ENCODE data around the gene PITPNM3.

Gene PITPNM3

DNA sequence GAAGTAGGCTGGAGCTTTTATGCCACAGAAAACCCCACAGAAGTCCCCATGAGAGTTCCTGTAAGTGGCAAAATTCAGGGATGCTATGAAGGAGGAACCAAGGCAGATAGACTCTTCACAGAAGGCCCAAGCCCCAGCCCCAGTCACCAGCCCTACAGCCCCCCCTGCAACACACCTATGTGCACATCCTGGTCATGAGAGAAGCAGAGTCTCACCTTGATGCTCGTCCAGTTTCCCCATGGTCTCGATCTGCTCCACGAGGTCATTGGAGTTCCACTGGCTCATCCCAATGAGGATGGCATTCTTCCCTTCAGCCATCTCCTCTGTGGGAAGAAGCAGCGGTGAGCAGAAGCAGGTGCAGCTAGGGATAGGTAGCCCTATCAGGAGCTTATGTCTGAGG lies 31.2 kb downstream of the PITPNM3 start:
- no peak for DNase-seq

- no peak for DNase-seq
Measured at GRCh38 chr17:6524520-6524919, 31.8 kb downstream of the PITPNM3 start.

DNA sequence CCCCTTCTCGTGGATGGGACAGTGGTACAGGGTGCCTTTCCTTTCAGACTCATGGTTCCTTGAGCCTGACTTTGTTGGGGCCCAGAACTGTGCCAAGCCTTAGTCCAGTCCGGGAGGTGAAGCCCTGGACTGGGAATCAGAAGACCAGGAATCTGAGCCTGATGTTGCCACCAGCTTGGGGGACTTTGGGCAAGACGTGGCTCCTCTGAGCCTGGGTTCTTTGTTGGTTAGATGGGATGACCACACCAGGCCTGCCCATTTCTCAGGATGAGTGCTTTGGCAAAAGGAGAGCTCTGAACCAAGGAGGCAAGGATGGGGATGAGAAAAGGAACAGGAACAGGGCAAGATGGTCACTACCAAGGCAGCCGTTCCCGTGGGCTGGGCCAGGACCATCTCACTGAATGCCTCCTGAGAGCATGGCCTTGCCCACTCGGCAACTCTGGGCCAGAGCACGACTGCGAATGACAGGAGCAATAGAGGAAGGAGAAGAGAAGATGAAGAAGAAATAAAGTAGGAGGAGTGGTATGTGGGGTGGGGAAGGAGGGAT lies 32.5 kb downstream of the PITPNM3 start:
- no peak for DNase-seq

DNA sequence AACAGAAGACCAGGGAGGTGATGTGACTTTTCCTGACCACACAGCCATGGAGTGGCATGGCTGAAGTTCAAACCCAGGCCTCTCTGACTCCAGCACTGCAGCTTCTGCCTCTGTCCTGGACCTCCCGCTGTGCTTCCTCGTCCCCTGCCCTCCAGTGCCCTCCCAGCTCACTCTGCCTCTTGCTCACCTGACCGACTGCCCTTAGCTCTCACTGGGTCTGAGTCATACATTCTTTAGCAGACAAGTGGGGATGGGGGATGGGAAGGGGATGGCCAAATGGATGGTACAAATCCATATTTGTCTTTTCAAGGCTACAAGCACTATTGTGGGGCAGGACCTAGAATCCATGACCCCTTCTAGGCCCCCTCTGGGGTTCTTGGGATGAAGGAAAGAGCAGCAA lies 33.0 kb downstream of the PITPNM3 start:
- no peak for DNase-seq

- no peak for DNase-seq
Measured at GRCh38 chr17:6521586-6521985, 34.8 kb downstream of the PITPNM3 start.

DNA sequence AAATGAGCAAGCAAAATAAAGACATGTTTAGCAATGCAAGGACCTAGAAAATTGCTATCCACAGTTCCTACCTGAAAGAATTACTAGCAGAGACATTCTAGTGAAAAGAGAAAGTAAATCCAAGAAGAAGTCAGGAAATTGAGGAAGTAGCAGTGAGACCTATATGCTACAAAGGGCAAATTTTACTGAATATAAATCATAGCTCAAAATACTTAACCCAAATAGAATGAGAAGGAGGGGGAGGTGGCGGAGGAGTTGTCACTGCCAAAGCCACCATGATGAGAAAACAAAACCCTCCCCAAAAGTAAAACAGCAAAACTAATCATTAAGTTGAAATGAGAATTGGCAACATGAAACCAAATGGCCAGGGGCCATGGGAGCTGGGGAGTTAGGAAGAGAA lies 39.3 kb downstream of the PITPNM3 start:
- peak in 2 of 4 experiments; percentile 7 to 30 for DNase-seq

DNA sequence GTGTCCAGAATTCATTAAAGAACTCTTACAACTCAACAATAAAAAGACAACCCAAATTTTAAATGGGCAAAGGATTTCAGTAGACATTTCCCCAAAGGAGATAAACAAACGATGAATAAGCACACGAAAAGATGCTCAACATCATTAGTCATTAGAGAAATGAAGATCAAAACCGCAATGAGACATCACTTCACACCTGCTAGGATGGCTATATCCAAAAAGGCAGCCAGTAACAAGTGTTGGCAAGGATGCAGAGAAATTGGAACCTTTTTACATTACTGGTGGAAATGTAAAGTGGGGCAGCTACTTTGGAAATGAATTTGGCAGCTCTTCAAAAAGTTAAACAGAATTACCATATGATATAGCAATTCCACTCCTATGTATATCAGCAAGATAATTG lies 42.0 kb downstream of the PITPNM3 start:
- no peak for DNase-seq

DNA sequence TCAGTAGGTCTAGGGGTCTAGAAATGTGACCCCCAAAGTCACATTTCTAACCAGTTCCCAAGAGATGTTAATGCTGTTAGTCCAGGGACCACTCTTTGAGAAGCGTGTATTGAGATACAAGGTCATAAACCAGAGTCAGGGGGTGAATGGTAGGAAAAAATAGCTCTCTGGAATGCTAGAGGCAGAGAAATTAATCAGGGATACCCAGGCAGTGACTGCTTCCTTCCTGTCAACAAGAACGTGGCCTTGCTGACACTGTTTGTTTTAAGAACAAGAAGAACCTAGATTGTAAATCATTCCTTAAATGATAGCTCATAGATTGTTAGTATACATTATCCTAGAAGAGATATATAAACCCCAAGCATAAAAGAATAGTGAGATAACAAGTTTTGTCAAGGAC lies 43.8 kb downstream of the PITPNM3 start:
- no peak for DNase-seq

DNA sequence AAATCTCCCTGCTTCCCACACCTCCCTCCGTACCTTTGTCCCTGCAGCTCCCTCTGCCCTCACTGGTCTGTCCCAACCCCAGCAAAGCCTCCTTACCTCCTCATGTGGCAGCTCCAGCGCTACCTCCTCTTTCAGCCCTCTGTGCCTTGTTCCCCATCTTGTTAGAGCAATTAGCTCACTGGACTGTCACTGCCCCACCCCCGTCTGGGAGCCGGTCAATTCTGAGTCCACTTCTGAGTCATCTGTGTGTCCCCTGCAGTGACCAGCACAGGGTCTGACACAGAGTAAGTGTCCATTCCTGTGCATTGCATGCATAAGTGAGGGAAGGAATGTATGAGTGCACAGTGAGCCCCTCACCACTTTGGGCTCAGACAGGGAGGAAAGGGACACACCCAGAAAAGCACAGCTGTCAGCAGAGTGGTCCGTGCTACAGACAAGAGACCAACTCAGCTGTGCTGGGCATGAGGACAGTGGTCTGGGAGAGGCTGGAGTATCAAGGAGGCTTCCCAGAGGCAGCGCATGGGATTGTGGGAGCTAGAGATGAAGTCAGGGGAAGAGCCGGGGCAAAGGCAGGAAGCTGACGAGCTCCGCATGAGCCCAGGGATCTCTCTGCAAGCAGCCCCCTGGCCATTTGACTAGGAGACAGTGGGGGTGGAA lies 45.9 kb downstream of the PITPNM3 start:
- no peak for DNase-seq

GRCh38 chr17:6509921-6510320 lies 46.4 kb downstream of the PITPNM3 start:
- no peak for DNase-seq

DNA sequence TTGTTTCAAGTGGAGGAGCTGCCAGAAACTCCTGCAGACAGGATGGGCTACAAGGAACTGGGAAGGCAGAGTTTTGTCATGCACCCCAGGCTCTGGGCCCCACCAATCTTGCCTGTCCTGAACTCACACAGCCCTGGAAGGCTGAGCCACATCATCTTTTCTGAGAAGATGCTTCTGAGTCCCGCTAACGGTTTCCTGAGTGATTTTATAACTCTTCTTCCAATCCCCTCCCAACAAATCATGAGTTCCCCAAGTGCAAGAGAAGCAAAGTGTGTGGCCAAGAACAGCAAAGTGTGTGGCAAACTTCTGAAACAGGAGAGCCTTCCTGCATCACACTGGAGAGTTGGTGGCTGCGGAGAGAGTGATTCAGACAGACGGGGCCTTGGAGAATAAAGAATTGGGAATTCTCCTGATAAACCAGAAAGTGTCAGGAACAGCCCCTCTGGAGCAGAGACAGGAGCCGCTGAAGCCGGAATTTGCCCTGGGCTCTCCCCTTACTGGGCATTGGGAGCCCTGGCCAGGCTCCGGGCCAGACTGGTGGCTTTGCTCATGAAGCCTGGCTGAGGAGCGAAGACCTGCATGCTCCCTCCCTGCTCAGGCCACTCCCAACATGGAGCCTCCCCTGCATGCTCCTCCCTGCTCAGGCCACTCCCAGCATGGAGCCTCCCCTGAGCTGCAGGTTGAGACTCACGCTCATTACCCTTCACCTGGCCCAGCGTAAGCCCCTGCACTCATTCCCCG lies 47.2 kb downstream of the PITPNM3 start:
- DNase-seq, result no peak

DNA sequence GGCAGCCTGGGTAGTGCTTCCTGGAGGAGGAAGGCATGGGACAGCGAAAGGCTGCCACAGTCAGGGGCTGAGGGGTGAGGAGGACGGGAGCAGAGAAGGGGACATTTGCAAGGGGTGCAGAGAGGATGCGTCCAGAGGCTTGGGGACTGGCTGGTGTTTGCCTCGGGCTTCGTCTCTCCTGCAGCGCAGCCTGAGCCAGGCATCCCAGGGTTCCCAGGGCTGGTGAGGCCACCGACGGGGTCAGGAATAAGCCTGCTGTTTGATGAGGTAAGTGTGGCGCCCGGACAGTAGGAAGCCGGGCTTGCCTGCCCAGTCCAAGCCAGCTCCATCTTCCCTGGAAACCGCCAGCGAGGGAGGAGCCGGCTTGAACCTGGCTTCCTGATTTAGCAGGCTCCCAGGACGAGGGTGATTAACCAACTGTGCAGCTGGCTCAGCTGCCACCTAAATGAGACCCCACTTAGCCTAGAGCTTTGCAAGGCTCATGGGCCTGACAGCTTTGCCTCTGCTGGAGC lies 47.8 kb downstream of the PITPNM3 start:
- no peak for DNase-seq

DNA sequence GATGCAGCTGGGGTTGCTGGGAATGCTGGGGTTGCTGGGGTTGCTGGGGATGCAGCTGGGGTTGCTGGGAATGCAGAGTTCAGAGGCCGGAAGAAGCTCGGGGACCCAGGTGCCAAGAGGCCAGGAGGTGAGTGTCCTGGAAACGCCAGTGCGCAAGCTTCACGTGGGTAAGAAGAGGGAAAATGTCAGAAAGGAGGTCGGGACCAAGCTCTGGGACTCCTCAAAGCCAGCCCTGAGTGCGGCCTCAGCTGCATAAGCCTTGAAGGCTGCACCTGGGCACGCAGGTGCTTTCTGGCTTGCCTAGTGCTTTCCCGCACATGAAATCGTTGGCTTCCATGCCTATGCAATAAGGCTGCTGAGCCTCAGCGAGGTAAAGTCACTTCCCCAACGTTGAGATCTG lies 48.3 kb downstream of the PITPNM3 start:
- no peak for DNase-seq

- DNase-seq, result no peak
Measured at GRCh38 chr17:6507535-6507934, 48.8 kb downstream of the PITPNM3 start.

GRCh38 chr17:6506679-6507231 lies 49.6 kb downstream of the PITPNM3 start:
- no peak for DNase-seq

- no peak for DNase-seq
Measured at GRCh38 chr17:6505425-6506142, 50.8 kb downstream of the PITPNM3 start.

DNA sequence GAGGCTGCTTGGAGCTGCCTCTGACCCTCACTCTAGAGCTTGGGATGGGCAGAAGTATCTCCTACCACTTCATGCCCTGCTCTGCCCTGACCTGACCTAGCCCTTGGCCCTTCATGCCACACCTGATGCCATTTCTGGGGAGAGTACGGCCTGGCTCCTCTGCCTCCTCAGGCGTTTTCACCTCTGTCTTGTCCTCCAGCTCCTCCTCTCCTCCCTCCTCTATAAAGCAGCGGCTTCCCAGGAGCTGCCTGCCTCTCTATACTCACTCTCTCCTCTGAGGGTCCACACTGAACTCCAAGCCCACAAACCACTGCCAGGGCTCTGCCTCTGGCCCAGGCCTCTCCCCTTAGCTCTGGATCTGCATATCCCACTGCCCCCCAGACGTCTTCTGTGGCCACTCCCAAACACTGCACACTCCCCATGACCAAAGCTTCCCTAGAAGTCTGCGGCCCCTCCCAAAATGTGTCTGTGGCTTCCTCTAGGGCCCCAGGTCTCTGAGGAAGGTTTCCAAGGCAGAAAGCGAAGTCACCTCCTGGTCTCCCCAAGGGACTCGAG lies 52.6 kb downstream of the PITPNM3 start:
- DNase-seq, result no peak

GRCh38 chr17:6502871-6503509 lies 53.4 kb downstream of the PITPNM3 start:
- DNase-seq, result no peak

GRCh38 chr17:6502142-6502541 lies 54.2 kb downstream of the PITPNM3 start:
- no peak for DNase-seq

DNA sequence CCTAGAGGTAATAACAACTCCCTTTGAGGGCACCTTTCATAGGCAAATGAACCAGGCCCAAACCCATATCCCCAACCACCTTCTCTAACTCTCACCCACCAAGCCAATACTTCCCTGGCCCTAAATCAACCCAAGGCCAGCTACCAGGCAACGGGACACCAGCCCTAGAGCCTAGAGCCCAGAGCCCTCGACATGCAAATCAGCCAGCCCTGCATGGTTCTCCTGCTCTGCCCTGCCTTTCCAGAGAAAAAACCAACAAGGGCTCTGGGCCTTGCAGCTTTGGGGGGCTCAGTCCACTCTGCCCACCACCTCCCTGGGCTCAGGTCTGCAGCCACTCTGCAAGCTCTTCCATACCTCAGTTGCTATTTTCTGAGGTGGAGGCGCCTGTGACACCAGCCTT lies 55.0 kb downstream of the PITPNM3 start:
- DNase-seq, result no peak

DNA sequence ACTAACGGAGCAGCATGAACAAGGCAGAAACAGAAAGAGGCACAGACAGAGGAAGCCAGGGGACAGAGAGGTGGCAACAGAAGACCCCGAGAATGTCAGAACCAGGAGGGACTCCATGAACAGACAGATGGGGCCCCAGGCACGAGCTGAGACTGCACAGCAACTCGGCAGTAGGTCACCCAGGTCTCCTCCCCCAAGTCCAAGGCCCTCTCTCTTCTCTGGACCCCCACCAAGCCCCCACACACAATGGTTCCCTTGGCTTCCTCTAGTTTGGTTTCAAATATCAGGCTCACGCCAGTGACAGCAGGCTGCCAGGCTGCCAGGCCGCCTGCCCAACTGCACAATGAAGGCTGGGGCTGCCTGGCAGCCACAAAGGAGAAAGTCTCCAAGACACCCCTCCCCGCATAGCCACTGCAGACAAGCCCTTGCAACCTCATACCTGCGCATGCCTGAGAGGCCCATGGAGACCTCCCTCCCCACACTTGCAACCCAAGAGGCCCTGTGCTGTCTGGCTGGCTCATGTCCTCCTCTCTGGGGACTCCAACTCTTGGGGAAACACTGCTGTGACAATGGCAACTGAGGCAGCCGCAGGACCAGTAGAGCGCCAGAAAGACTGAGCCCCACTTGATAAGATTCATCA lies 57.3 kb downstream of the PITPNM3 start:
- DNase-seq, result no peak

GRCh38 chr17:6498356-6498755 lies 58.0 kb downstream of the PITPNM3 start:
- DNase-seq, result no peak
